Measurements from ENCODE around the gene CCDC174.
"Not testable (repeated sequence)": the region's sequence is repeated elsewhere in the genome, so short reads cannot be mapped to it uniquely, and the experiment has no call there.

Gene CCDC174

DNA sequence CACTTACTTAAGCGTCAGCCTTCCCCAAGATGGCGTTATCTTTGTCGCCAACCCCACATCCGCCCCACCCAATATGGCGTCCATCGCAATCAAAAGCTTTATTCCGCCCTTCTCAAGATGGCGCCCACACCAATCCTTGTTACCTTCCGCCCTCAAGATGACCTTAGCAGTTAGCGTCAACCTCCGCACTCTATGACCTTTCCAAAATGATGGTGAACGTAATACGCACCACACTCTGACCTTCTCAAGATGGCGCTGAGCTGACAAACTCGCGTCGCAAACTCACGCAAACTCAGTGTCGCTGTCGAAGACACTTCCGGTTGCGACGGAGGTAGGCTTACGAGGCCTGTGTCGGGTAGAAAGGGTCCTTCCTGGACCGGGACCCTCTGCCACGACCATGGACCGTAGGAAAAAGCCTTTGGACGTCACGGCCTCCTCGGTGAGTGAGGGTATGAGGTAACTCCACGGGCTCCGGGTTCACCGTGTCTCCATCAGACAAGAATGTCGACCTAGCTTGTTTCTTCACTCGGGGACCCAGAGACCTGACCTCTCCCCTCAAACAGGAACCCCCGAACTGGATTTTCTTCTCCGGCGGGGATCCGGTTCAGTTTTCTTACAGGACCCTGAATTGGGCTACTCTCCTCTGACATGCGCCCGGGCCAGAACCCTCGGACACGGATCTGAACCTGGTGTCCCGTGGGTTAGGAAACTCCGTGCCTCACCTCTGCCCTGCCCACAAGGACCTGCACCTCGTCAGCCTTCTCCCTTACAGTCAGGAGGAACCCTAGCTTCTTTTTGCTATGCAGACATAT is at the start of gene CCDC174:
TSS of gene CCDC174 (plus strand) at position 323 of the 812 bp plus-strand sequence. CDS start at position 398, 75 bp downstream.
- peak; percentile 95 for DNase-seq (ENCODE audit: low spot score)

GRCh38 chr3:14602006-14602803 is 49.4 kb upstream of the CCDC174 start:
- no peak for DNase-seq (ENCODE audit: low spot score)

GRCh38 chr3:14602804-14603644 is 48.5 kb upstream of the CCDC174 start:
- no peak for DNase-seq (ENCODE audit: low spot score)

- DNase-seq (ENCODE audit: low spot score) = no peak
Measured at GRCh38 chr3:14605067-14605466, 46.5 kb upstream of the CCDC174 start.

- no peak for DNase-seq (ENCODE audit: low spot score)
Measured at GRCh38 chr3:14605744-14606143, 45.8 kb upstream of the CCDC174 start.

- DNase-seq (ENCODE audit: low spot score) = no peak
Measured at GRCh38 chr3:14606669-14607339, 44.8 kb upstream of the CCDC174 start.

GRCh38 chr3:14608298-14608697 is 43.3 kb upstream of the CCDC174 start:
- DNase-seq (ENCODE audit: low spot score) = no peak

- not testable (repeated sequence) for DNase-seq (ENCODE audit: low spot score)
Measured at GRCh38 chr3:14609058-14609457, 42.5 kb upstream of the CCDC174 start.

DNA sequence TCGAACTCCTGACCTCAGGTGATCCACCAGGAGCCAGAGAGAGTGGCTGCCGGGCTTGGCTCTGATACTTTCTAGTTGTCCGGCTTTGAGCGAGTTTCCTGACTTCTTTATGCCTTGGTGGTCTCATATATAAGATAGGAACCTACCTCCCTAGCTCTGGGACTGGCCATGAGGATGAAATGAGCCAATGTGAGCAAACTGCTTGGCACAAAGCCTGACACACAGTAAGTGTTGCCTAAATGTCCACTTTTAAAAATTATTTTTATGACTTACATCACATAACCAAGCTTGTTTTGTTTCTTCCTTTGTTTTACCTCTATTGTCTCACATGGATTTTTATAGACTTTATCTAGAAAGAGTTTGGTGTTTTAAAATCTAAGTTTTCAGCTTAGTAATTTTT is 42.1 kb upstream of the CCDC174 start:
- DNase-seq (ENCODE audit: low spot score) = no peak

DNA sequence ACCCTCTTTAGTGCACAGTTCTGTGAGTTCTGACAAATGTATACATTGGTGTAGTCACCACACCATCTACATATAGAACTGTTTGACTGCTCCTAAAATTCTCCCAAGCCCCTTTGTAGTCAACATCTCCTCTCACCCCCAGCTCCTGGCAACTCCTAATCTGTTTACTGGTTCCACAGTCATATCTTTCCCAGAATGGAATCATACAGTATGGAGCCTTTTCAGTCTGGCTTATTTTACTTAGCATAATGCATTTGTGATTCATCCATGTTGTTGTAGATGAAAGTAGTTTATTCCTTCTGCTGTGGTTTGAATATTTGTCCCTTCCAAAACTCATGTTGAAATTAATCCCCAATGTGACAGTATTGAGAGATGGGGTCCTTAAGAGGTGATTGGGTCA is 41.6 kb upstream of the CCDC174 start:
- no peak for DNase-seq (ENCODE audit: low spot score)

- no peak for DNase-seq (ENCODE audit: low spot score)
Measured at GRCh38 chr3:14614189-14614588, 37.4 kb upstream of the CCDC174 start.

GRCh38 chr3:14614862-14615261 is 36.7 kb upstream of the CCDC174 start:
- no peak for DNase-seq (ENCODE audit: low spot score)

DNA sequence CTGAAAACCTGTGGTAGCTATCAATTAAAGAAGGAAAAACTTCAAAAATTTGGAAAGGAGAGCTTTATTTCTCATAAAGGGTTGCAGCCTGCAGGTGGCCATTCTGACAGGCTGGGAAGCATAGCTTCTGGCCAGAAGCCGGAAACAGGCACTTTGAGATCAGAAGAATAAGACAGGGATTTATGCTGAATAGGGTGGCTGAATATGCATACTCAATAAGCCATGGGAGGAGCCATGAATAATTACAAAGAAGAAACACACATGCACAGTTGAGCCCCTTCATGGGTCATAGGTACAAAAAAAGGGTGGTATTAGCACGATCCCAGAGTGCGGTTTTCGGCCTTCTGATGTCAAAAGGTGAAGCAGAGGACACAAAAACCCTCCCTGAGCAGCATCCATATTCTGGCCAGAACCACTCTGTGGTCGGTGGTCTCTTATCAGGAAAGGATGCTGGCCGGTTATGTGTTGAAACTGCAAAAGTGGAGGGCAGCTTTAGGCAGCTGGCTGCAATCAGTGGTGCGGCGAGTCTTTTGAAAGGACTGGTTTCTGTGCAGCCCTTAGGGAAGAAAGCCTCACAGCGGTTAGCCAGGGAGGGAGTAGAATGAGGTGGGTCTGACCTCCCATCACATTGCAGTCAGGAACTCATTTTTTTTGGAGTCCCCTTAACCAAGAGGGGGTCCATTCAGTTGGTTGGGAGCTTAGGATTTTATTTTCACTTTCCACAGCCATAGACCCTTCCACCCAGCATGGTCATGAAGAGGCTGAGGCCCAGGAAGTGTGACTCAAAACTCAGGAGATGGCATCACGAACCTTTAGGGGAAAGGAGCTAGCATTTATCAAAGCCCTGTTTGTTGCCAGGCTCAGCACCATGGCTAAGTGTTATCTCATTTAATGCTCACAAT is 34.7 kb upstream of the CCDC174 start:
- DNase-seq (ENCODE audit: low spot score) = no peak

DNA sequence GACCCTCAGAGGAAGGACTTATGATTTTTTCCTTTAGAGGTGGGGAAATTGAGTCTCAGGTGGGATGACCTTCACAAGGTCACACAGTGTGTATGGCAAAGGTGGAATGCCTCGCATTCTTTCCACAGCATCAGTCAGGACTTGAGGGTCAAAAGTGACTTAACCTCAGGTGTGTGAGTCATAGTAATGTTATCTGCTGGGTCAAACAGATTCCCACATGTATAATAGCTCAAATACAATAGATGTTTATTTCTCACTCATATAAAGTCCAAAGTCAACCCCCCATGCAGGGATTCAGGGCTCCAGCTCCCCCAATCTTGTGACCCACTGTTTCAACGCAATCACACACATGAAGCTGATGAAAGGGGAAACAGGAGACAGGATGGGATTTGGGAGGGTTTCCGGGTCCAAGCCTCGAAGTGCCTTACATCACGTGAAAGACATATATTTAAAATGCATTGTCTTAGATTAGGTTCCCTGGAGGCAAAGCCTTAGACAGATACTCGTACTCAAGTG is 34.0 kb upstream of the CCDC174 start:
- DNase-seq (ENCODE audit: low spot score) = no peak

GRCh38 chr3:14619605-14620004 is 32.0 kb upstream of the CCDC174 start:
- no peak for DNase-seq (ENCODE audit: low spot score)

- DNase-seq (ENCODE audit: low spot score) = no peak
Measured at GRCh38 chr3:14620512-14620911, 31.1 kb upstream of the CCDC174 start.

- no peak for DNase-seq (ENCODE audit: low spot score)
Measured at GRCh38 chr3:14621093-14621492, 30.5 kb upstream of the CCDC174 start.

DNA sequence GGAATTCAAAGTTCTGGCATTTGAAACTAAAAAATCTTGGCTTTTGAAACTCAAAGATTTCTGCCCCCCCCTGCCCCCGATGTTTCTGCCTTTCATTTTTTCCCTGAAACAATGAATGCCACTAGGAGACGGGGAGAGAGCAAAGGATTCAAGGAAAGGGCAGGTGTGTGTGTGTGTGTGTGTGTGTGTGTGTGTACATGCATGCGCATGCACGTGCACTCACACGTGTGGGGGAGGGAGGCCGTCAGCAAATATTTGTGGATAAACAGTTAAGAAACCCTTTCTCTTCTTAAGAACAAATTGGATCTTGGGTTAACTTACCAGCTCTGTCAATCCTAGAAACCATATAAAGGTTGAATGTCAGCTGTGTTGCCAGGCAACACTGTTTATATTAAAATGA is 29.2 kb upstream of the CCDC174 start:
- no peak for DNase-seq (ENCODE audit: low spot score)

DNA sequence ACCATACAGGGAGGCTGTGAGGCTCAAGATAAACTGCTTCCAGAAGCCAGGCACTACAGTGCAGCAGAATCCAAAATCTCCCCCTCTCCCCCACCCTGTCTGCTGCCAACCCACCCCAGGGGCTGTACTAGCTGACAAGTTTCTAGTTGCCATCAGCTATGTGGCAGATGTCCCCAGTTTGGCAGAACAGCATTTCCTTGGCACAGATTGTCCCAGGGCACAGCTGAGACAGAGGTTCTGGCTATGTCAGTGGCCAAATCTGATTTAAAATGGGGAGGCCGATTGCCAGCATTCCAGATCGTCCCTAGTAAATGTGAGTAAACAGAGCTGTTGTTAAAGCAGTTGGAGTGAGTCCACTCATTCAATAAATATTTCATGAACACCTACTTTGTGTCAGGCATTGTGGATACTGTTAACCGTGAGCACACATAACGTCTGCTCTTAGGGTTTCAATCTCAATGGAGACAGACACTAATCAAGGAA is 28.0 kb upstream of the CCDC174 start:
- DNase-seq (ENCODE audit: low spot score) = no peak

- no peak for DNase-seq (ENCODE audit: low spot score)
Measured at GRCh38 chr3:14624498-14624897, 27.1 kb upstream of the CCDC174 start.

Measured in left forelimb (tissue), 1 donor.